ENCODE results near the gene PACRG.

- TF ChIP-seq FOS (IDR thresholded peaks at IDR 0.05; ENCODE audit: low read depth, low read length): no peak
- no peak for TF ChIP-seq CTCF (conservative IDR thresholded peaks at IDR 0.05; ENCODE audit: low read depth, low read length)
- no peak for TF ChIP-seq POLR2A (IDR thresholded peaks at IDR 0.05; ENCODE audit: low read depth, low read length)
- no peak for TF ChIP-seq RAD21 (IDR thresholded peaks at IDR 0.05; ENCODE audit: low read length)
- TF ChIP-seq USF2 (IDR thresholded peaks at IDR 0.05; ENCODE audit: low read depth, low read length): no peak
- TF ChIP-seq BHLHE40 (IDR thresholded peaks at IDR 0.05; ENCODE audit: low read depth, low read length): no peak
- no peak for TF ChIP-seq MAZ (IDR thresholded peaks at IDR 0.05; ENCODE audit: borderline replicate concordance, low read depth, low read length)
- no peak for TF ChIP-seq MXI1 (IDR thresholded peaks at IDR 0.05; ENCODE audit: borderline replicate concordance, low read depth, low read length)
- TF ChIP-seq CHD1 (IDR thresholded peaks at IDR 0.05; ENCODE audit: low read depth, low read length): no peak
- TF ChIP-seq ELK1 (IDR thresholded peaks at IDR 0.05; ENCODE audit: borderline replicate concordance, low read depth, low read length): no peak
- no peak for TF ChIP-seq RFX5 (IDR thresholded peaks at IDR 0.05; ENCODE audit: low read depth, low read length)
- no peak for TF ChIP-seq CEBPB (IDR thresholded peaks at IDR 0.05; ENCODE audit: low read depth, low read length)
- TF ChIP-seq NFE2L2 (IDR thresholded peaks at IDR 0.05; ENCODE audit: low read depth, low read length): no peak
- TF ChIP-seq SMC3 (IDR thresholded peaks at IDR 0.05; ENCODE audit: low read depth, low read length): no peak
Observed at GRCh38 chr6:162941128-162941527, 213.4 kb downstream of the PACRG start.
